H1 (cell line): Measurements from ENCODE around the gene PAXX.

Experiments used
- CTCF ChIP-seq, 3 experiments: IDR thresholded peaks; 1 replicate in 2 of 3; 2 replicates in 1 of 3; pipeline versions ENCODE4 v1.5.1 to v1.6.1; 2011; ENCODE audit warnings: low read length in 3 of 3, mild to moderate bottlenecking in 3 of 3, inconsistent platforms in 2 of 3, low read depth in 1 of 3, moderate library complexity in 1 of 3; ENCODE audit not compliant: insufficient read depth in 1 of 3; ENCODE audit errors: control extremely low read depth in 1 of 3
- EP300 ChIP-seq, 2 experiments: IDR thresholded peaks; 1 replicate in 1 of 2; 2 replicates in 1 of 2; pipeline ENCODE4 v1.6.1; 2011 to 2012; ENCODE audit warnings: low read depth in 2 of 2, low read length in 2 of 2, mild to moderate bottlenecking in 2 of 2, borderline replicate concordance in 1 of 2, inconsistent platforms in 1 of 2, moderate library complexity in 1 of 2
- FOSL1 ChIP-seq: IDR thresholded peaks from 2 replicates; pipeline ENCODE4 v1.6.1; 2011; ENCODE audit warnings: mild to moderate bottlenecking, low read depth, low read length, moderate library complexity; ENCODE audit not compliant: insufficient read depth
- KDM4A ChIP-seq: IDR thresholded peaks from one replicate; pipeline ENCODE4 v1.7.1; 2012; ENCODE audit warnings: low read depth, mild to moderate bottlenecking, moderate library complexity, low read length, inconsistent platforms; ENCODE audit not compliant: severe bottlenecking
- RAD21 ChIP-seq, 2 experiments: IDR thresholded peaks in 1 of 2; conservative IDR thresholded peaks in 1 of 2; 2 replicates each; pipeline ENCODE4 v1.6.1; 2011; ENCODE audit warnings: low read depth in 2 of 2, low read length in 2 of 2, improper control_type of control experiment in 1 of 2, inconsistent platforms in 1 of 2, mild to moderate bottlenecking in 1 of 2, moderate library complexity in 1 of 2
- SIN3A ChIP-seq, 2 experiments: IDR thresholded peaks in 1 of 2; conservative IDR thresholded peaks in 1 of 2; 2 replicates each; pipeline ENCODE4 v1.6.1; 2011 to 2012; ENCODE audit warnings: low read length in 2 of 2, improper control_type of control experiment in 1 of 2, low read depth in 1 of 2, mild to moderate bottlenecking in 1 of 2
- SIX5 ChIP-seq: IDR thresholded peaks from 2 replicates; pipeline ENCODE4 v1.6.1; 2011; ENCODE audit warnings: mild to moderate bottlenecking, low read depth, low read length
- SP1 ChIP-seq: IDR thresholded peaks from 2 replicates; pipeline ENCODE4 v1.6.1; 2011; ENCODE audit warnings: low read depth, low read length
- SP2 ChIP-seq: IDR thresholded peaks from 2 replicates; pipeline ENCODE4 v1.6.1; 2012; ENCODE audit warnings: mild to moderate bottlenecking, low read length, inconsistent platforms
- TAF1 ChIP-seq: IDR thresholded peaks from 2 replicates; pipeline ENCODE4 v1.6.1; 2011; ENCODE audit warnings: mild to moderate bottlenecking, low read depth, low read length
- YY1 ChIP-seq: IDR thresholded peaks from 2 replicates; pipeline ENCODE4 v1.6.1; 2011; ENCODE audit warnings: low read depth, mild to moderate bottlenecking, low read length

DNA sequence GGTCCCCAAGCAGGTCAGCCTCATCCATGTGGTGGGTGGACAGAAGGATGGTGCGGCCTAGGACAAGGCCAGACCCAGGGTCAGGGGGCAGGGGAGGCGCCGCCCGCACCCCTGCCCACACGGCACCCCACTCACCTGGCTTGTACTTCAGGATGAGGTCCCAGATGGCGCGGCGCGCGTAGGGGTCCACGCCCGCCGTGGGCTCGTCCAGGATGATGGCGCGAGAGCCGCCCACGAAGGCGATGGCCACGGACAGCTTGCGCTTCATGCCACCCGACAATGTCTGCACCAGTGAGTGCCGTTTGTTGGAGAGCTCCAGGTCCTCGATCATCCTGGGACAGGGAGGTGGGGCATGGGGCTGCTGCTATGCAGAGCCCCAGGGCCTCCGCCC, 23.3 kb downstream of the PAXX start:
- no peak for TF ChIP-seq CTCF (IDR thresholded peaks at IDR 0.05; ENCODE audit: control extremely low read depth in 1 of 3, insufficient read depth in 1 of 3, low read depth in 1 of 3, low read length in 3 of 3)
- TF ChIP-seq SP2: no peak
- TF ChIP-seq FOSL1: no peak
- no peak for TF ChIP-seq EP300 (IDR thresholded peaks at IDR 0.05; ENCODE audit: borderline replicate concordance in 1 of 2, low read depth in 2 of 2, low read length in 2 of 2)
- no peak for TF ChIP-seq KDM4A
- TF ChIP-seq SIX5: no peak
- TF ChIP-seq YY1: no peak
- no peak for TF ChIP-seq SP1
- TF ChIP-seq RAD21 (IDR thresholded peaks at IDR 0.05 in 1 of 2, conservative IDR thresholded peaks at IDR 0.05 in 1 of 2; ENCODE audit: low read depth in 2 of 2, low read length in 2 of 2): no peak
- no peak for TF ChIP-seq TAF1
- TF ChIP-seq SIN3A (conservative IDR thresholded peaks at IDR 0.05 in 1 of 2, IDR thresholded peaks at IDR 0.05 in 1 of 2; ENCODE audit: low read depth in 1 of 2, low read length in 2 of 2): no peak
